ENCODE data around the gene PDE6A.

PDE6A gene

DNA sequence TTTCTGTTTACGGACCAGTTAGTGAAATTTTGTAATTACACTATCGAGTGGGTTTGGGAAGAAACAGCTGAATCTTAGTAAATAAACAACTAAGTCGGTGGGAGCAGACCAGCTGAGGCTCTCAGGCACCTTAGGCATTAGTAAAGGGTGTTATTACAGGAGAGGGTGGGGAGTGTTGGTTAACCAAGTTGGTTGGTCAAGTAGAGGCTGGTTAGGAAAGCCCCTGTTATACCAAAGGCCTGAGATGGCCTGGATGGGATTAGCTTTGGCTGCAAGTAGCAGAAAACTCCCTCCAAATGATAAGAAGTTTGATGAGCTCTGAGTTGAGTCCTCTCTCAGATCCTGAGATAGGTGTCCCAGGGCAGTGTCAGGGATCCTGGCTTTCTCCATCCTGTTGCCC lies 133.1 kb downstream of the PDE6A start:
- no peak overlapping the region for H3K4me3 ChIP-seq (ENCODE audit: low read depth, low read length)
- no peaks in the 10 kb centered on the region for H3K27me3 ChIP-seq (replicated peaks)
- no peaks in the 10 kb centered on the region for H3K36me3 ChIP-seq (replicated peaks)
- TF ChIP-seq, protein P1, sequence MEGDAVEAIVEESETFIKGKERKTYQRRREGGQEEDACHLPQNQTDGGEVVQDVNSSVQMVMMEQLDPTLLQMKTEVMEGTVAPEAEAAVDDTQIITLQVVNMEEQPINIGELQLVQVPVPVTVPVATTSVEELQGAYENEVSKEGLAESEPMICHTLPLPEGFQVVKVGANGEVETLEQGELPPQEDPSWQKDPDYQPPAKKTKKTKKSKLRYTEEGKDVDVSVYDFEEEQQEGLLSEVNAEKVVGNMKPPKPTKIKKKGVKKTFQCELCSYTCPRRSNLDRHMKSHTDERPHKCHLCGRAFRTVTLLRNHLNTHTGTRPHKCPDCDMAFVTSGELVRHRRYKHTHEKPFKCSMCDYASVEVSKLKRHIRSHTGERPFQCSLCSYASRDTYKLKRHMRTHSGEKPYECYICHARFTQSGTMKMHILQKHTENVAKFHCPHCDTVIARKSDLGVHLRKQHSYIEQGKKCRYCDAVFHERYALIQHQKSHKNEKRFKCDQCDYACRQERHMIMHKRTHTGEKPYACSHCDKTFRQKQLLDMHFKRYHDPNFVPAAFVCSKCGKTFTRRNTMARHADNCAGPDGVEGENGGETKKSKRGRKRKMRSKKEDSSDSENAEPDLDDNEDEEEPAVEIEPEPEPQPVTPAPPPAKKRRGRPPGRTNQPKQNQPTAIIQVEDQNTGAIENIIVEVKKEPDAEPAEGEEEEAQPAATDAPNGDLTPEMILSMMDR (IDR thresholded peaks at IDR 0.05; ENCODE audit: low read depth, low read length, missing control alignments), result no peak
- H3K27ac ChIP-seq, result no peak overlapping the region
- in situ Hi-C loops (cut with HindIII; ENCODE audit: low pct_ligation_motif_present, low sequenced_read_pairs), result no loop called here
- no peak for DNase-seq

DNA sequence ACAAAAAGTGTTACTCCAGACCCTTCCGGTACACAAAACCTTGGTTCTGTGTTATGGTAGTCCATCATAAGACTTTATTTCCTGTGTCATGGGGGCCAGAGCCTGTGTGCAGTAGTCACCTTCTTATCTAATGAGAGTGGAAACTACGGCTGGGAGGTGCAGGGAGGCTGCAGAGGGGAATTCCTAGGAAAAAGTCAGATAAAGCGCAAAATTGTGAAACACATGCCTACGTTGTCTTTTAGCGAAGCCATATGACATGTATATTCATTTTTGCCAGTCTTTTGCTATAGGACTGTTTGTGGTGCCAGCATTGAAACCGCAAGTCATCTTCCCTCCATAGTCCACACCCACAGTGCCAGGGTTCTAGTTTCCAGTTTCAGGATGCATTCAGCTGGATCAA lies 133.7 kb downstream of the PDE6A start:
- DNase-seq, result no peak
- Histone ChIP-seq H3K36me3 (replicated peaks) (no peaks in the 10 kb centered on the region), H3K4me3 (ENCODE audit: low read depth, low read length) (no peak overlapping the region), H3K27ac (no peak overlapping the region), H3K27me3 (replicated peaks) (no peaks in the 10 kb centered on the region)
- TF ChIP-seq, protein P1 (IDR thresholded peaks at IDR 0.05; ENCODE audit: low read depth, low read length, missing control alignments), result no peak
- in situ Hi-C loops (cut with HindIII; ENCODE audit: low pct_ligation_motif_present, low sequenced_read_pairs), result no loop called here

DNA sequence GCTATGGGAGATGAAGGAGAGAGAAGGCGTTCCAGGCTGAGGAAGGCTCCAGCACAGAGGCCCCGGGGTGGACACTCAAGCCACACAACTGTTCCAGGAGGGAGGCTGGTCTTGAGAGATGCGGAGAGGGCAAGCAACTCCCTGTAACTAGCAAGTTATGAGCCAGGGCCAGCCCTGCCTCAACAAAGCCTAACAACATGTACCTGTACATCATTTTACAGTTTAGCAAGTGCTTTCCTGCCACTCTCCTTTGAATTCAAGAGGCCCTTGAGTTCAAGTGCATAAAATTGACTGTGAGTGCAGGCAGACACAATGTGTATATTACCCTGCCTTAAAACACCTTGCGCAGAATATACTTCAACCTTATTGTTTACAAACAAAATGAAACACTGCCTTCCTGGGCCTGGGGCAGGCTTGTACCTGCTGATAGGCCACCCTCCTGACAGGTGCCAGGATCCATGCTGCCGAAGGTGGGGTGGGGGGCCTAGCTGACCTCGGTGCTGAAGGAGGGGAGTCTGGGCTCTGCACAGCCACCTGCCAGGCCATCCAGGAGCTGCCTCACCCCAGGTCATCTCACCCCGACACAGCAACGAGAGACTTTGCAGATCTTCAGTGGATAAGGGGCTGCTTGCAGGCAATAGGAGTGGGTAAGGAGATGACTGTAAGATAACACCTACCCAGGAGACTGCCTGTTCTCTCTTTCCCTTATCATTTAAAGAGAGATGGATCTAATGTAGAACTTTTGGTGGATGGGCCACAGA lies 134.5 kb downstream of the PDE6A start:
- no peaks in the 10 kb centered on the region for H3K27me3 ChIP-seq (replicated peaks)
- no peak overlapping the region for H3K27ac ChIP-seq
- no peak for DNase-seq
- TF ChIP-seq, protein P1 (IDR thresholded peaks at IDR 0.05; ENCODE audit: low read depth, low read length, missing control alignments), result no peak
- in situ Hi-C loops (cut with HindIII; ENCODE audit: low pct_ligation_motif_present, low sequenced_read_pairs), result no loop called here
- H3K4me3 ChIP-seq (ENCODE audit: low read depth, low read length), result no peak overlapping the region
- no peaks in the 10 kb centered on the region for H3K36me3 ChIP-seq (replicated peaks)

DNA sequence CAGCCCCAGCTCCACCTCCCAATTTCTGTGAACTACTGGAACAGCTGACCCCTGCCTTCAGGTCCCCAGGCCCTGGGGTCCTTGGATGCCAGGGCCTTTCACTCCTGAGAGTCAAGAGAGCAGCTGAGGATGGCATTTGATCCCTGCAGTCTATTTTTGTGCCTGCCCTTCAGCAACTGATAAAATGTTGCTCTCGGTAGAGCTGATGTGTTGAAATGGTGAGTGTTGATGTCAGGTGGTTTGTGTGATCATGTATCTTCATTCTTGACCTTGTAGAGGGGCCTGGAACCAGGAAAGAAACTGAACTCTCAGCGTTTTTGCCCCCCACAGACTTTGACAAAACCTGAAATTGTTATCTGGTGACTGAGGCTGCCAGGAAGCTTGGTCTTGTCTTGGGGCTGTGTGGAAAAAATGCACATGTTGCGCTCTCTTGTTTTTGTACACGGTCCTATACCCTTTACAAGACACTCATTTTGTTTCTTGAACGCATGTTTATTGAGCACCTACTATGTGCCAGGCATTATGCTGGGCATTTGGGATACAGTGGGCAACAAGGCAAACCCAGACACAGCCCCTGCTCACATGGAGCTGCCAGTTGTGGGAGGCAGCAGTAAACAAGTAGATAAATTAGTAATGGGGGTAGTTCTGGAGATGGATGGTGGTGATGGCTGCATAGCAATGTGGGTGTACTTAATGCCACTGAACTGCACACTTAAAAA lies 136.2 kb downstream of the PDE6A start:
- TF ChIP-seq, protein P1 (IDR thresholded peaks at IDR 0.05; ENCODE audit: low read depth, low read length, missing control alignments), result no peak
- Histone ChIP-seq H3K27ac (no peak overlapping the region), H3K4me3 (ENCODE audit: low read depth, low read length) (no peak overlapping the region), H3K27me3 (replicated peaks) (no peaks in the 10 kb centered on the region), H3K36me3 (replicated peaks) (no peaks in the 10 kb centered on the region)
- in situ Hi-C loops (cut with HindIII; ENCODE audit: low pct_ligation_motif_present, low sequenced_read_pairs), result no loop called here
- DNase-seq, result no peak

Data from brain microvascular endothelial cell (primary cell).